Gastrocnemius medialis (tissue), 4 donors: ENCODE data around the gene FGF2. TPM values are rescaled to one million over a fixed set of nuclear protein-coding genes. Genes with fewer than 3 reads are reported as not detected.

Source experiments
- ATAC-seq, 2 donors: fragments of 150-250 bp; one replicate each; pipeline ENCODE4 v1.9.1; 2016
- DNase-seq, 2 donors: peaks; one replicate each; pipeline ENCODE4 v3.0.0-alpha.2; 2019
- H3K27ac ChIP-seq, 4 donors: fragments of 200-600 bp; sonication (generic); 1 replicate in 1 of 4; 2 replicates in 3 of 4; pipeline ENCODE4 v1.5.1; 2016 to 2018; ENCODE audit warnings: mild to moderate bottlenecking in 2 of 4, moderate library complexity in 1 of 4
- H3K27me3 ChIP-seq, 3 donors: fragments of 200-600 bp; sonication (generic) in 2 of 3; 1 replicate in 1 of 3; 2 replicates in 2 of 3; pipeline versions ENCODE4 v1.5.1 to v1.6.0; 2016 to 2019; ENCODE audit warnings: mild to moderate bottlenecking in 1 of 3, moderate library complexity in 1 of 3
- H3K36me3 ChIP-seq, 2 donors: fragments of 200-600 bp; sonication (generic) in 1 of 2; one replicate each; pipeline ENCODE4 v1.5.1; 2017 to 2018
- H3K4me1 ChIP-seq, 2 donors: fragments of 200-600 bp; sonication (generic) in 1 of 2; one replicate each; pipeline ENCODE4 v1.5.1; 2016 to 2017; ENCODE audit warnings: mild to moderate bottlenecking in 2 of 2
- H3K4me3 ChIP-seq, 4 donors: fragments of 200-600 bp; sonication (generic) in 3 of 4; 1 replicate in 1 of 4; 2 replicates in 3 of 4; pipeline ENCODE4 v1.5.1; 2016 to 2019; ENCODE audit warnings: mild to moderate bottlenecking in 2 of 4
- H3K9me3 ChIP-seq, 3 donors: fragments of 200-600 bp; sonication (generic) in 2 of 3; 1 replicate in 1 of 3; 2 replicates in 2 of 3; pipeline ENCODE4 v1.5.1; 2016 to 2019
- POLR2A ChIP-seq, 2 donors: fragments of 450-650 bp; IDR thresholded peaks; one replicate each; pipeline ENCODE4 v1.6.1; 2017; ENCODE audit warnings: antibody characterized with exemption in 2 of 2, mild to moderate bottlenecking in 2 of 2, moderate library complexity in 2 of 2
- in situ Hi-C, 4 donors: fragments of 200-750 bp; cut with MboI; loops; one replicate each; pipeline versions ENCODE4 v1.15.0 to v1.8.0; 2017; ENCODE audit warnings: low sequenced_read_pairs in 4 of 4
- intact Hi-C: fragments of 100-400 bp; cut with DNase I; formaldehyde crosslinking; loops from one replicate; pipeline ENCODE4 v1.15.1; 2023; ENCODE audit warnings: low total_unique reads
- total RNA-seq, 4 donors: library from RNA; depleted of rRNA; stranded (reverse); fragments of >200 nt; gene quantifications; one replicate each; pipeline versions ENCODE4 v1.1.0 to v1.2.3, GENCODE V29; 2016
- TF ChIP-seq, protein P1 (sequence below), 5 experiments: fragments of 450-650 bp in 3 of 5; fragments of 200-600 bp in 2 of 5; sonication (generic) in 2 of 5; IDR thresholded peaks in 4 of 5; conservative IDR thresholded peaks in 1 of 5; 1 replicate in 4 of 5; 2 replicates in 1 of 5; pipeline ENCODE4 v1.5.1; 2016 to 2019; ENCODE audit warnings: antibody characterized with exemption in 5 of 5, mild to moderate bottlenecking in 3 of 5, moderate library complexity in 3 of 5

Gene FGF2
- total RNA-seq, 4 donors from 2014 or later, result 1.5 to 3.5 (median 1.9) TPM

DNA sequence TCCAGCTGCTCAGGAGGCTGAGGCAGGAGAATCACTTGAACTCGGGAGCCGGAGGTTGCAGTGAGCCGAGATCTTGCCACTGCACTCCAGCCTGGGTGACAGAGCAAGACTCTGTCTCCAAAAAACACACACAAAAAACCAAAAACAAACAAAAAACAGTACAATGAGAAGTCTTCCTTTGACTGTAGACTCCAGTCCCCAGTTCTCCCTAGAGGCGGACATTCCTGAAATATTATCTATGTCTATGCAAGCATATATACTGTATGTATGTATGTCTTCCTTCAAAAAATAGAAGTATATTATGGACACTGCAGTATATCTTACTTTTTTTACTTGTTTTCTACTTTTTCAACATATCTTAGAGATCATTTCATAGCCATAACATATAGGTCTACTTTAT, 10.2 kb upstream of the FGF2 start:
- no peaks in the 10 kb centered on the region for H3K27me3 ChIP-seq
- H3K36me3 ChIP-seq, result no peaks in the 10 kb centered on the region
- no peak for TF ChIP-seq POLR2A (IDR thresholded peaks at IDR 0.05)
- TF ChIP-seq, protein P1, sequence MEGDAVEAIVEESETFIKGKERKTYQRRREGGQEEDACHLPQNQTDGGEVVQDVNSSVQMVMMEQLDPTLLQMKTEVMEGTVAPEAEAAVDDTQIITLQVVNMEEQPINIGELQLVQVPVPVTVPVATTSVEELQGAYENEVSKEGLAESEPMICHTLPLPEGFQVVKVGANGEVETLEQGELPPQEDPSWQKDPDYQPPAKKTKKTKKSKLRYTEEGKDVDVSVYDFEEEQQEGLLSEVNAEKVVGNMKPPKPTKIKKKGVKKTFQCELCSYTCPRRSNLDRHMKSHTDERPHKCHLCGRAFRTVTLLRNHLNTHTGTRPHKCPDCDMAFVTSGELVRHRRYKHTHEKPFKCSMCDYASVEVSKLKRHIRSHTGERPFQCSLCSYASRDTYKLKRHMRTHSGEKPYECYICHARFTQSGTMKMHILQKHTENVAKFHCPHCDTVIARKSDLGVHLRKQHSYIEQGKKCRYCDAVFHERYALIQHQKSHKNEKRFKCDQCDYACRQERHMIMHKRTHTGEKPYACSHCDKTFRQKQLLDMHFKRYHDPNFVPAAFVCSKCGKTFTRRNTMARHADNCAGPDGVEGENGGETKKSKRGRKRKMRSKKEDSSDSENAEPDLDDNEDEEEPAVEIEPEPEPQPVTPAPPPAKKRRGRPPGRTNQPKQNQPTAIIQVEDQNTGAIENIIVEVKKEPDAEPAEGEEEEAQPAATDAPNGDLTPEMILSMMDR (IDR thresholded peaks at IDR 0.05 in 4 of 5, conservative IDR thresholded peaks at IDR 0.05 in 1 of 5), result no peak
- no peak for DNase-seq
- H3K4me3 ChIP-seq, result no peak overlapping the region
- intact Hi-C loops, result no loop called here
- no peaks in the 10 kb centered on the region for H3K4me1 ChIP-seq
- in situ Hi-C loops, result no loop called here
- H3K9me3 ChIP-seq, result no peaks in the 10 kb centered on the region
- no peak for ATAC-seq
- no peak overlapping the region for H3K27ac ChIP-seq

GRCh38 chr4:122819708-122820449, 6.8 kb upstream of the FGF2 start:
- H3K36me3 ChIP-seq, result no peaks in the 10 kb centered on the region
- intact Hi-C loops, result no loop called here
- TF ChIP-seq, protein P1 (IDR thresholded peaks at IDR 0.05 in 4 of 5, conservative IDR thresholded peaks at IDR 0.05 in 1 of 5), result no peak
- no peak for TF ChIP-seq POLR2A (IDR thresholded peaks at IDR 0.05)

DNA sequence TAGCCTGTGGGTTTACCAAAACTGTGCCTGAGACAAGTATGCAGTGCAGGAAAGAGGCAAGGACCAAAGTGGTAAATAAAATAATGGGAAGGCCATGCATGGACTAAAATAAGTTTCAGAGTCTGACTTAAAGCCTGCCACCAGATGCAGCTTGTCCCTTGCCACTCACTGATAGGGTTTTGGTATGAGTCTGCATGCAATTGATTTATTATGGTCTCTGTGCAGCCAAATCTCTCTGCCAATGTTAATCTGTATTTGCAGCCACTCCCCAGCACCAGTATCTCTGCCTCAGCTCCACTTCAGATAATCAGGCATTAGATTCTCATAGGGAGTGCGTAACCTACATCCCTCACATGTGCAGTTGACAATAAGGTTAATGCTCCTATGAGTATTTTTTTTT, 5.5 kb upstream of the FGF2 start:
- no peaks in the 10 kb centered on the region for H3K9me3 ChIP-seq
- DNase-seq, result no peak
- TF ChIP-seq, protein P1 (IDR thresholded peaks at IDR 0.05 in 4 of 5, conservative IDR thresholded peaks at IDR 0.05 in 1 of 5), result no peak
- TF ChIP-seq POLR2A (IDR thresholded peaks at IDR 0.05), result no peak
- in situ Hi-C loops (no loop called here), intact Hi-C loops (no loop called here)
- no peaks in the 10 kb centered on the region for H3K4me1 ChIP-seq
- no peak overlapping the region for H3K27ac ChIP-seq
- ATAC-seq, result no peak
- no peaks in the 10 kb centered on the region for H3K27me3 ChIP-seq
- H3K36me3 ChIP-seq, result no peaks in the 10 kb centered on the region
- no peak overlapping the region for H3K4me3 ChIP-seq

More at GRCh38 chr4:122819708-122820449, 6.8 kb upstream of the FGF2 start:
- DNase-seq (no peak), ATAC-seq (no peak)
- in situ Hi-C loops, result no loop called here
- H3K9me3 ChIP-seq, result no peaks in the 10 kb centered on the region
- H3K27me3 ChIP-seq, result no peaks in the 10 kb centered on the region
- H3K4me3 ChIP-seq, result no peak overlapping the region
- H3K4me1 ChIP-seq, result no peaks in the 10 kb centered on the region
- H3K27ac ChIP-seq, result no peak overlapping the region

DNA sequence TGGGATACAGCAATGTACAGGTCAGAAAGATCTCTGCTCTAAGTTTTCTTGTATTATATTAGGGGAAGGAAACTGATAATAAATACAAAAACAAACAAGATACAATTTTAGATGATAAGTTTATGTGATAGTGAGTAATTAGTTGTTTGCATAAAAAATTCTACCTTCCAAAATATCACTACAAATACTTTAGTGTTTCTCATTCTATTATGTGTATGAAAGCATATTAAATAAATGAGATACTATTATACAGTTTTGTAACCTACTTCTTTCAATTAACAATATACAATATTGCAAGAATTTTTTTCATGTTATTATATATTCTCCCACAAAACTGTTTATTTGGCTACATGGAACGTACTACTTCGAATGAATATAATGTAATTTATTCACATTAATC, 4.2 kb upstream of the FGF2 start:
- Histone ChIP-seq H3K4me1 (peaks cover 0 to 5% of the 10 kb centered on the region in 2 donors), H3K27ac (no peak overlapping the region), H3K4me3 (no peak overlapping the region), H3K27me3 (peaks cover 4 to 7% (median 4%) of the 10 kb centered on the region in 3 donors), H3K36me3 (no peaks in the 10 kb centered on the region), H3K9me3 (no peaks in the 10 kb centered on the region)
- in situ Hi-C loops, result no loop called here
- DNase-seq (no peak), ATAC-seq (no peak)
- TF ChIP-seq POLR2A (IDR thresholded peaks at IDR 0.05), result no peak
- TF ChIP-seq, protein P1 (IDR thresholded peaks at IDR 0.05 in 4 of 5, conservative IDR thresholded peaks at IDR 0.05 in 1 of 5), result no peak
- intact Hi-C loops, result no loop called here
